ENCODE measurements around the gene CEP104. TPM values are rescaled to one million over a fixed set of nuclear protein-coding genes. Genes with fewer than 3 reads are reported as not detected.

Gene CEP104
- polyA plus RNA-seq, 1 of the 3 experiments (the other 2 are of a cell fraction), result 19.2 TPM

DNA sequence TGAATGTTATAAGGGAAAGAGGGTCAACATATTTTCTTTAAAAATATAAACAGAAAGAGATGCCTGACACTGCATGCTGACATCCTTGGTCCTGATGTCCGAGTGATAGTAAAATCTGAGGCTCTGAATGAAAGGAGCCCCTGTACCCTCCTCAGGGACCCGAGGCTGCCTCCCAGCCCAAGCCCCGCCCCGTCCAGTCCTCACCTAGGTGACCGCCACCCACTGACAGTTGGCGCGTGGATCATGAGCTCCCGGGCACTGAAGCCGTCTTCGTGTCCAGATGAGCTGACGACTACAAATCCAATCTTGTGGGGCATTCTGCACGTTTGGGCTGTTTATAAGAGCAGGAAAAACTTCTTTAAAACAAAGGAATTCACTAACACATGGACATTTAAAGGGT is 4.9 kb downstream of the CEP104 start:
- no peaks in the 10 kb centered on the region for H3K27me3 ChIP-seq (ENCODE audit: insufficient read depth)
- CTCF ChIA-PET, result no interaction called here
- no peaks in the 10 kb centered on the region for H3F3A ChIP-seq (replicated peaks; ENCODE audit: insufficient read depth)
- POLR2A ChIA-PET, result no interaction called here
- DNase-seq, result no peak
- peaks cover 32% of the 10 kb centered on the region for H3K79me2 ChIP-seq (ENCODE audit: insufficient read depth)
- WGBS (ENCODE audit: low lambda C conversion rate), result 89% methylated on average over 11 of the region's 12 CpGs
- no peak overlapping the region for H3K9ac ChIP-seq
- H2AFZ ChIP-seq (ENCODE audit: low read depth), result no peak overlapping the region
- H3K9me2 ChIP-seq, result no peaks in the 10 kb centered on the region
- peaks cover 4 to 6% of the 10 kb centered on the region in 2 experiments; a peak in 1 of 4 replicates for H3K4me1 ChIP-seq (ENCODE audit: control insufficient read depth in 1 of 2, insufficient read depth in 2 of 2, low read depth in 1 of 2, low read length in 1 of 2)
- H3K4me3 ChIP-seq (ENCODE audit: low read depth in 2 of 2, low read length in 1 of 2), result no peak overlapping the region
- no peaks in the 10 kb centered on the region for H3K9me3 ChIP-seq
- no peak overlapping the region for H3K4me2 ChIP-seq
- peaks cover 9% of the 10 kb centered on the region; the same call in 1 of the 2 replicates for H4K20me1 ChIP-seq (ENCODE audit: insufficient read depth)
- H3K36me3 ChIP-seq (replicated peaks in 1 of 2; ENCODE audit: control insufficient read depth in 1 of 2, insufficient read depth in 2 of 2, low read length in 1 of 2), result peaks cover 8 to 38% of the 10 kb centered on the region in 2 experiments
- H3K27ac ChIP-seq (ENCODE audit: low read depth in 2 of 2, low read length in 1 of 2), result no peak overlapping the region
- TF ChIP-seq MXI1 (IDR thresholded peaks at IDR 0.05; ENCODE audit: low read depth, low read length), result no peak
- no peak for TF ChIP-seq RAD21 (IDR thresholded peaks at IDR 0.05; ENCODE audit: low read length)
- no peak for TF ChIP-seq TCF12 (IDR thresholded peaks at IDR 0.05)
- TF ChIP-seq TAF1 (IDR thresholded peaks at IDR 0.05; ENCODE audit: borderline replicate concordance, low read depth, low read length), result no peak
- no peak for TF ChIP-seq MEF2A (IDR thresholded peaks at IDR 0.05; ENCODE audit: borderline replicate concordance, low read depth)
- no peak for TF ChIP-seq EP300 (IDR thresholded peaks at IDR 0.05; ENCODE audit: borderline replicate concordance in 1 of 2, low read depth in 1 of 2, low read length in 1 of 2)

DNA sequence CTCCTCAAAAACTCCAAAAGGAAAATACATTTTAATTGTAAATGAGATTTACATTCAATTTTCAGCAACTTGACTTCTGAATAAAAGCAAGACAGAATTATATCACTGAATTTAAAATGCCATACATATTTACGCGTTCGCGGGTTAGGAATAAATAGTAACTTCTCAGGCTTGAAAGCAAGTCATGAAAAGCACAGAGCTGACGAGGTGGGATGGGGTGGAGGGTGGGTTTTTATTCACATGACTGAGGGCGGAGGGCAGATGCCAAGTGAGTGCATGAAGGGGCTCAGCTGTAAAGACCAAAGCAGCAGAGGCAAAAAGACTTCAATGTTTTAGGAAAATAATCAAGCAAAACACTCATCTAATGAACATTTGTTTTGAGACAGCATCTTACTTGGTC is 5.7 kb downstream of the CEP104 start:
- Histone ChIP-seq H3K79me2 (ENCODE audit: insufficient read depth) (peaks cover 30% of the 10 kb centered on the region), H2AFZ (ENCODE audit: low read depth) (no peak overlapping the region), H3K9me2 (no peaks in the 10 kb centered on the region), H3F3A (replicated peaks; ENCODE audit: insufficient read depth) (no peaks in the 10 kb centered on the region), H3K4me3 (ENCODE audit: low read depth in 2 of 2, low read length in 1 of 2) (no peak overlapping the region), H3K4me2 (no peak overlapping the region), H3K27ac (ENCODE audit: low read depth in 2 of 2, low read length in 1 of 2) (no peak overlapping the region), H3K27me3 (ENCODE audit: insufficient read depth) (no peaks in the 10 kb centered on the region), H3K4me1 (ENCODE audit: control insufficient read depth in 1 of 2, insufficient read depth in 2 of 2, low read depth in 1 of 2, low read length in 1 of 2) (peaks cover 4 to 6% of the 10 kb centered on the region in 2 experiments; a peak in 1 of 4 replicates), H3K9me3 (no peaks in the 10 kb centered on the region), H4K20me1 (ENCODE audit: insufficient read depth) (peaks cover 9% of the 10 kb centered on the region; the same call in 1 of the 2 replicates), H3K36me3 (replicated peaks in 1 of 2; ENCODE audit: control insufficient read depth in 1 of 2, insufficient read depth in 2 of 2, low read length in 1 of 2) (peaks cover 13 to 45% of the 10 kb centered on the region in 2 experiments), H3K9ac (no peak overlapping the region)
- ChIA-PET CTCF (interaction anchor here (1.2 kb wide), 1 partner anchor 20 kb away, joined by 3 read pairs; no protein-coding TSS in a partner anchor), POLR2A (no interaction called here)
- WGBS (ENCODE audit: low lambda C conversion rate), result 95% methylated on average over 6 of the region's 6 CpGs
- TF ChIP-seq TEAD4 (IDR thresholded peaks at IDR 0.05; ENCODE audit: borderline replicate concordance, insufficient read depth) (no peak), TCF12 (IDR thresholded peaks at IDR 0.05) (no peak), ELF1 (IDR thresholded peaks at IDR 0.05) (no peak), MEF2A (IDR thresholded peaks at IDR 0.05; ENCODE audit: borderline replicate concordance, low read depth) (no peak), USF1 (IDR thresholded peaks at IDR 0.05; ENCODE audit: borderline replicate concordance, low read depth) (no peak), JUND (IDR thresholded peaks at IDR 0.05) (no peak), EZH2phosphoT487 (IDR thresholded peaks at IDR 0.05; ENCODE audit: borderline replicate concordance, low read depth) (no peak), MXI1 (IDR thresholded peaks at IDR 0.05; ENCODE audit: low read depth, low read length) (no peak), FOSL2 (IDR thresholded peaks at IDR 0.05; ENCODE audit: borderline replicate concordance, low read depth) (no peak), EP300 (IDR thresholded peaks at IDR 0.05; ENCODE audit: borderline replicate concordance in 1 of 2, low read depth in 1 of 2, low read length in 1 of 2) (no peak)
- TF ChIP-seq, protein P1, sequence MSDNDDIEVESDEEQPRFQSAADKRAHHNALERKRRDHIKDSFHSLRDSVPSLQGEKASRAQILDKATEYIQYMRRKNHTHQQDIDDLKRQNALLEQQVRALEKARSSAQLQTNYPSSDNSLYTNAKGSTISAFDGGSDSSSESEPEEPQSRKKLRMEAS (IDR thresholded peaks at IDR 0.05; ENCODE audit: low read depth), result no peak
- no peak for DNase-seq

Measured in SK-N-SH (cell line).